BE2C (cell line): ENCODE measurements around the gene CCDC12.

ENCODE experiments used
- DNase-seq: peaks from one replicate; pipeline ENCODE4 v3.0.0-alpha.2; 2020
- H3K27me3 ChIP-seq: fragments of 250-450 bp; sonication (Bioruptor Pico); 2 replicates; pipeline ENCODE4 v1.5.1; 2020; ENCODE audit warnings: mild to moderate bottlenecking
- H3K36me3 ChIP-seq: fragments of 250-450 bp; sonication (Bioruptor Pico); 2 replicates; pipeline ENCODE4 v1.5.1; 2020; ENCODE audit warnings: mild to moderate bottlenecking
- H3K4me1 ChIP-seq: fragments of 250-450 bp; sonication (Bioruptor Pico); 2 replicates; pipeline ENCODE4 v1.5.1; 2020
- H3K4me3 ChIP-seq: 2 replicates; pipeline ENCODE4 v1.5.1; 2011; ENCODE audit warnings: low read depth, low read length
- H3K9me3 ChIP-seq: fragments of 250-450 bp; sonication (Bioruptor Pico); 2 replicates; pipeline ENCODE4 v1.5.1; 2020
- CTCF ChIP-seq: IDR thresholded peaks from 2 replicates; pipeline ENCODE4 v1.5.1; 2012; ENCODE audit warnings: mild to moderate bottlenecking, low read depth, low read length

Gene CCDC12

GRCh38 chr3:46994801-46995731, 18.5 kb upstream of the CCDC12 start:
- Histone ChIP-seq H3K4me3 (no peak overlapping the region), H3K27me3 (no peaks in the 10 kb centered on the region), H3K36me3 (no peaks in the 10 kb centered on the region), H3K9me3 (no peaks in the 10 kb centered on the region), H3K4me1 (no peaks in the 10 kb centered on the region)
- no peak for DNase-seq
- TF ChIP-seq CTCF: no peak

- no peaks in the 10 kb centered on the region for H3K4me1 ChIP-seq
- DNase-seq: no peak
- no peaks in the 10 kb centered on the region for H3K9me3 ChIP-seq
- TF ChIP-seq CTCF: no peak
- no peak overlapping the region for H3K4me3 ChIP-seq
- H3K27me3 ChIP-seq: no peaks in the 10 kb centered on the region
- no peaks in the 10 kb centered on the region for H3K36me3 ChIP-seq
Measured at GRCh38 chr3:46993986-46994385, 17.4 kb upstream of the CCDC12 start.

GRCh38 chr3:46993292-46993691, 16.7 kb upstream of the CCDC12 start:
- no peak for TF ChIP-seq CTCF
- no peaks in the 10 kb centered on the region for H3K27me3 ChIP-seq
- no peak for DNase-seq
- no peak overlapping the region for H3K4me3 ChIP-seq
- no peaks in the 10 kb centered on the region for H3K9me3 ChIP-seq
- H3K36me3 ChIP-seq: no peaks in the 10 kb centered on the region
- no peaks in the 10 kb centered on the region for H3K4me1 ChIP-seq

- no peak for DNase-seq
- Histone ChIP-seq H3K4me1 (no peaks in the 10 kb centered on the region), H3K9me3 (no peaks in the 10 kb centered on the region), H3K4me3 (no peak overlapping the region), H3K27me3 (no peaks in the 10 kb centered on the region), H3K36me3 (no peaks in the 10 kb centered on the region)
- no peak for TF ChIP-seq CTCF
Measured at GRCh38 chr3:46992231-46992630, 15.7 kb upstream of the CCDC12 start.

- no peak for DNase-seq
- no peaks in the 10 kb centered on the region for H3K9me3 ChIP-seq
- H3K27me3 ChIP-seq: no peaks in the 10 kb centered on the region
- H3K4me3 ChIP-seq: no peak overlapping the region
- H3K4me1 ChIP-seq: no peaks in the 10 kb centered on the region
- no peak for TF ChIP-seq CTCF
- H3K36me3 ChIP-seq: no peaks in the 10 kb centered on the region
Measured at GRCh38 chr3:46991406-46992165, 15.0 kb upstream of the CCDC12 start.
